ENCODE data around the gene HMGCL.
"Not testable (repeated sequence)": the region's sequence is repeated elsewhere in the genome, so short reads cannot be mapped to it uniquely, and the experiment has no call there.

HMGCL gene

GRCh38 chr1:23825076-23825761 lies at the start of gene HMGCL:
HMGCL (minus strand) TSS chr1:23825429; CDS start chr1:23825415, 14 bp downstream.
- DNase-seq: peak; percentile 88

- DNase-seq: no peak
Measured at GRCh38 chr1:23872421-23872820, 47.2 kb upstream of the HMGCL start.

- DNase-seq: no peak
Measured at GRCh38 chr1:23869051-23869450, 43.8 kb upstream of the HMGCL start.

GRCh38 chr1:23868557-23869016 lies 43.4 kb upstream of the HMGCL start:
- no peak for DNase-seq

GRCh38 chr1:23867895-23868556 lies 42.8 kb upstream of the HMGCL start, which contains the start of gene FUCA1:
FUCA1 (minus strand) TSS chr1:23868290; CDS start chr1:23868286, 4 bp downstream.
- peak; percentile 82 for DNase-seq

GRCh38 chr1:23867542-23867894 lies 42.3 kb upstream of the HMGCL start:
- DNase-seq: no peak

- DNase-seq: peak; percentile 25
Measured at GRCh38 chr1:23865543-23865930, 40.3 kb upstream of the HMGCL start.

GRCh38 chr1:23864801-23865542 lies 39.7 kb upstream of the HMGCL start:
- no peak for DNase-seq

GRCh38 chr1:23862640-23863039 lies 37.4 kb upstream of the HMGCL start:
- DNase-seq: no peak

GRCh38 chr1:23854568-23854967 lies 29.3 kb upstream of the HMGCL start:
- DNase-seq: no peak

GRCh38 chr1:23853124-23853523 lies 27.9 kb upstream of the HMGCL start:
- not testable (repeated sequence) for DNase-seq

GRCh38 chr1:23851406-23851805 lies 26.2 kb upstream of the HMGCL start:
- DNase-seq: not testable (repeated sequence)

- no peak for DNase-seq
Measured at GRCh38 chr1:23848673-23849616, 23.7 kb upstream of the HMGCL start.

GRCh38 chr1:23847482-23848095 lies 22.4 kb upstream of the HMGCL start:
- DNase-seq: not testable (repeated sequence)

GRCh38 chr1:23845163-23845562 lies 19.9 kb upstream of the HMGCL start:
- no peak for DNase-seq

- no peak for DNase-seq
Measured at GRCh38 chr1:23843644-23844043, 18.4 kb upstream of the HMGCL start.

- peak; percentile 36 for DNase-seq
Measured at GRCh38 chr1:23838401-23838866, 13.2 kb upstream of the HMGCL start.

- no peak for DNase-seq
Measured at GRCh38 chr1:23837908-23838307, 12.7 kb upstream of the HMGCL start.

- no peak for DNase-seq
Measured at GRCh38 chr1:23836037-23836436, 10.8 kb upstream of the HMGCL start.

GRCh38 chr1:23834156-23834555 lies 8.9 kb upstream of the HMGCL start:
- DNase-seq: not testable (repeated sequence)

- no peak for DNase-seq
Measured at GRCh38 chr1:23827717-23828116, 2.5 kb upstream of the HMGCL start.

- DNase-seq: not testable (repeated sequence)
Measured at GRCh38 chr1:23826590-23826989, 1.4 kb upstream of the HMGCL start.
